Adrenal gland (tissue), 12 donors: Measurements from ENCODE around the gene CFAP251. TPM values are rescaled to one million over a fixed set of nuclear protein-coding genes. Genes with fewer than 3 reads are reported as not detected.
A peak's percentile ranks its signal among the peaks of the same experiment; 100 is the strongest.

Experiments used
- DNase-seq, 7 donors: peaks; one replicate each; pipeline ENCODE4 v3.0.0-alpha.2; 2019 to 2020
- H3K27ac ChIP-seq, 5 donors: fragments of 200-600 bp; sonication (generic) in 4 of 5; 1 replicate in 3 of 5; 2 replicates in 2 of 5; pipeline versions ENCODE4 v1.5.1 to v1.8.0; 2016 to 2020; ENCODE audit warnings: mild to moderate bottlenecking in 1 of 5
- H3K27me3 ChIP-seq: fragments of 200-600 bp; 2 replicates; pipeline ENCODE4 v1.8.0; 2021
- H3K36me3 ChIP-seq, 2 donors: fragments of 200-600 bp; replicated peaks in 1 of 2; 1 replicate in 1 of 2; 2 replicates in 1 of 2; pipeline versions ENCODE4 v1.5.1 to v1.8.0; 2018 to 2022
- H3K4me1 ChIP-seq, 2 donors: fragments of 200-600 bp; replicated peaks in 1 of 2; 1 replicate in 1 of 2; 2 replicates in 1 of 2; pipeline versions ENCODE4 v1.5.1 to v1.8.0; 2018 to 2021
- H3K4me3 ChIP-seq, 4 donors: fragments of 200-600 bp; sonication (generic) in 3 of 4; one replicate each; pipeline ENCODE4 v1.5.1; 2016 to 2018
- H3K9me3 ChIP-seq, 3 donors: fragments of 200-600 bp; sonication (generic) in 1 of 3; replicated peaks in 1 of 3; 1 replicate in 2 of 3; 2 replicates in 1 of 3; pipeline versions ENCODE4 v1.5.1 to v1.8.0; 2016 to 2021
- POLR2A ChIP-seq, 2 donors: fragments of 450-650 bp; IDR thresholded peaks; one replicate each; pipeline ENCODE4 v1.6.1; 2017; ENCODE audit warnings: antibody characterized with exemption in 2 of 2, mild to moderate bottlenecking in 2 of 2, moderate library complexity in 1 of 2
- WGBS, 4 donors: extraction: QIAGEN DNeasy Blood & Tissue Kit in 2 of 4; methylation state at CpG; one replicate each; pipeline versions ENCODE4 v1.1.5 to v1.1.7; 2013 to 2017; 5-methylcytosine and 5-hydroxymethylcytosine counted together
- intact Hi-C, 2 donors: fragments of 100-400 bp; cut with DNase I; formaldehyde crosslinking; loops; one replicate each; pipeline versions ENCODE4 v1.14.1 to v1.15.0; 2022 to 2023
- polyA plus RNA-seq, 3 donors: library from polyadenylated mRNA; stranded (reverse); fragments of 200-250 nt in 2 of 3; fragments of 350-450 nt in 1 of 3; fragmentation: Illumina TruSeq in 1 of 3; extraction: RNeasy Lipid Tissue Mini Kit (QIAGEN cat#74804) in 1 of 3; gene quantifications; one replicate each; pipeline ENCODE4 v1.2.3, GENCODE V29; 2013 to 2014
- total RNA-seq, 9 donors: library from RNA; depleted of rRNA in 4 of 9; stranded (reverse); fragments of >200 nt in 4 of 9; fragments of 120-200 nt in 1 of 9; fragmentation: NEBNext Ultra II Directional in 1 of 9; extraction: Animal tissue kit (Norgen Biotek cat#: 25700) in 1 of 9; gene quantifications; one replicate each; pipeline versions ENCODE4 v1.1.0 to v1.2.4, GENCODE V29; 2013 to 2023
- TF ChIP-seq, protein P1 (sequence below), 6 experiments: fragments of 450-650 bp in 4 of 6; fragments of 200-600 bp in 2 of 6; sonication (generic) in 1 of 6; IDR thresholded peaks; 1 replicate in 5 of 6; 2 replicates in 1 of 6; pipeline versions ENCODE4 v1.5.1 to v1.8.0; 2016 to 2021; ENCODE audit warnings: antibody characterized with exemption in 6 of 6, mild to moderate bottlenecking in 2 of 6, moderate library complexity in 1 of 6
- donor health status: healthy with polysubstance abuse.
- donor health status: Bipolar disorder and iron deficiency.
- donor health status: DM: yes; HTN: yes; CAD: no.
- donor health status: DM: no; HTN: no; CAD: no.
- donor health status: DM: no; HTN: no; CAD: no.
- donor health status: DM: yes; HTN: yes; CAD: no.

The CFAP251 gene
- total and polyA plus RNA-seq, 12 donors: 0.30 to 11.6 (median 2.7) TPM

DNA sequence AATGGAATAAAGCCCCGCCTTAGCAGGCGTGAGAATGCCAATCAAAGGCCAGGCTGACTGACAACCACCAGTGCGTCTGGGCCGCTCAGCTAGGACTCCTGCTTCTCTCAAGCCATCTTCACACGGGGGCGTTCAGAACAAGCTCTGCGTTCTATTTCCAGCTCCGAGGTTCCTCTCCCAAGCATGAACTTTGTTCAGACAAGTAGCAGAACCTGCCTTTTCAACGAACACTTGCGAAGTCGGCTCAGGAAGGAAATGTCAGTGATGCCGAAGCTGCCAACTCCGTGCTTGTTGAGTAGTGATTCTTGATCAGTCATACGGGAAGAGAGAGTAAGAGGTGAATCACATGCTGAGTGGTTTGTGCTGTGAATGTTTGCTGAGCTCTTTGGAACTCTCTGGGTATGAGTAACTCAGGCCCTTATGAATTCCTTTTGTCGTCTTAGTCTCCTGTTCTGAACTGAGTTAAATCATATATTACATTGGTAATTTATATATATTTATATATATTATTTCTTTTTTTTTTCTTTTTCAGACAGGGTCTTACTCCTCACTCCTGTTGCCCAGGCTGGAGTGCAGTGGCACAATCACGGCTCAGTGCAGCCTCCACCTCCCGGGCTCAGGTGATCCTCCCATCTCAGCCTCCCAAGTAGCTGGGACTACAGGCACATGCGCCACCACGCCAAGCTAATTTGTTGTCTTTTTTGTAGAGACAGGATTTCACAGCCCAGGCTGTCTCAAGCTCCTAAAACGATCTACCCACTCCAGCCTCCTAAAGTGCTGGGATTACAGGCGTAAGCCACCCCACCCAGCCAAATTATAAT, 73.9 kb downstream of the CFAP251 start:
- H3K27ac ChIP-seq: no peak overlapping the region
- no peak for TF ChIP-seq POLR2A (IDR thresholded peaks at IDR 0.05)
- TF ChIP-seq, protein P1, sequence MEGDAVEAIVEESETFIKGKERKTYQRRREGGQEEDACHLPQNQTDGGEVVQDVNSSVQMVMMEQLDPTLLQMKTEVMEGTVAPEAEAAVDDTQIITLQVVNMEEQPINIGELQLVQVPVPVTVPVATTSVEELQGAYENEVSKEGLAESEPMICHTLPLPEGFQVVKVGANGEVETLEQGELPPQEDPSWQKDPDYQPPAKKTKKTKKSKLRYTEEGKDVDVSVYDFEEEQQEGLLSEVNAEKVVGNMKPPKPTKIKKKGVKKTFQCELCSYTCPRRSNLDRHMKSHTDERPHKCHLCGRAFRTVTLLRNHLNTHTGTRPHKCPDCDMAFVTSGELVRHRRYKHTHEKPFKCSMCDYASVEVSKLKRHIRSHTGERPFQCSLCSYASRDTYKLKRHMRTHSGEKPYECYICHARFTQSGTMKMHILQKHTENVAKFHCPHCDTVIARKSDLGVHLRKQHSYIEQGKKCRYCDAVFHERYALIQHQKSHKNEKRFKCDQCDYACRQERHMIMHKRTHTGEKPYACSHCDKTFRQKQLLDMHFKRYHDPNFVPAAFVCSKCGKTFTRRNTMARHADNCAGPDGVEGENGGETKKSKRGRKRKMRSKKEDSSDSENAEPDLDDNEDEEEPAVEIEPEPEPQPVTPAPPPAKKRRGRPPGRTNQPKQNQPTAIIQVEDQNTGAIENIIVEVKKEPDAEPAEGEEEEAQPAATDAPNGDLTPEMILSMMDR (IDR thresholded peaks at IDR 0.05): no peak
- 74 to 91% (median 78%) methylated on average over 13 to 21 of the region's 21 CpGs for WGBS, 4 donors

DNA sequence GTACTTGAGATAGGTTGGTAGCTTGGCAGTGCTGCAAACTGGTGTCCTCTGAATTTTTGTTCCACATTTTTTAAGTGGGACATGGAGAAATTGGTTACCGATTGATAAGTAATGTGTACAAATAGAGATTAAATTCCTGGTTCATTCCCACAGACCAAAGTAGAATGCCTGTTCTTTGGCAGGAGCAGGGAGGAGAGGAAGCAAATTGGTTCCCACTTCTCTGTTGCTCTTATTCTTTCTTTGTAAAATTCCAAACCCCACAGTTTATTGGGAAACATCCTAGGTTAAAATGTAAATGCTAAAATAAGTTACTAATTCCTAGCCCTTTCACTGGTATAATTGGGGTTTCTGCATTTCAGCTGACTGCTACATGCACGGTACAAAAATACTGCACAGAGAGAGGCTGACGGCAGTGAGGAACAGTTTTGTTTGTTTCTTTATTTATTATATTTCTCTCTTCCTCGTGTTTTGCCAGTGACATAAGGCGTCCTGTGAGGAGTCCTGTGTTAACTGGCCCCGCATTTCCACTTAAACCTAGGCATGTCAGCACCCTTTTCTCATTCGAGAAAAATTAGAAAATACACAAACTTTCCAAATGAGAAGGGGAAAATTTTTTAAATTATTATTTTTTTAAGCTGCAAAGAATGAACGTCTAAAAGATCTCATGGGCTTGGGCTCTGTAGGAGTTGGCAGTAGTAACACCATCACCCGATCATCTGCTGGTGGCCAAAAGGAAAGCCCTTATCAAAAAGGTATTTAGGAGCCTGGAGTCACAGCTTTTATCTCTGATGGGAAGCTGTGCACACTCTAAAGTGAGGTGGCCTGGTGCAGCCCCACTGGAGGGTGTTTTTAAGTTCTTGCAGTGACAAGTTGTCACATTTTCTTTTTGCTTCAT, 77.9 kb downstream of the CFAP251 start:
- no peaks in the 10 kb centered on the region for H3K4me1 ChIP-seq
- 67 to 70% (median 69%) methylated on average over 9 of the region's 9 CpGs for WGBS, 4 donors
- H3K27ac ChIP-seq: no peak overlapping the region
- H3K27me3 ChIP-seq: no peaks in the 10 kb centered on the region
- DNase-seq: no peak
- H3K4me3 ChIP-seq: no peak overlapping the region
- intact Hi-C loops: no loop called here
- H3K36me3 ChIP-seq: no peaks in the 10 kb centered on the region
- TF ChIP-seq, protein P1 (IDR thresholded peaks at IDR 0.05): no peak
- no peak for TF ChIP-seq POLR2A (IDR thresholded peaks at IDR 0.05)
- no peaks in the 10 kb centered on the region for H3K9me3 ChIP-seq

More for the DNA sequence above, 73.9 kb downstream of the CFAP251 start:
- Histone ChIP-seq H3K27me3 (no peaks in the 10 kb centered on the region), H3K4me1 (no peaks in the 10 kb centered on the region), H3K9me3 (no peaks in the 10 kb centered on the region), H3K4me3 (no peak overlapping the region), H3K36me3 (no peaks in the 10 kb centered on the region)
- peak in 5 of 7 donors; percentile 13 to 55 (median 30) for DNase-seq
- intact Hi-C loops: no loop called here

DNA sequence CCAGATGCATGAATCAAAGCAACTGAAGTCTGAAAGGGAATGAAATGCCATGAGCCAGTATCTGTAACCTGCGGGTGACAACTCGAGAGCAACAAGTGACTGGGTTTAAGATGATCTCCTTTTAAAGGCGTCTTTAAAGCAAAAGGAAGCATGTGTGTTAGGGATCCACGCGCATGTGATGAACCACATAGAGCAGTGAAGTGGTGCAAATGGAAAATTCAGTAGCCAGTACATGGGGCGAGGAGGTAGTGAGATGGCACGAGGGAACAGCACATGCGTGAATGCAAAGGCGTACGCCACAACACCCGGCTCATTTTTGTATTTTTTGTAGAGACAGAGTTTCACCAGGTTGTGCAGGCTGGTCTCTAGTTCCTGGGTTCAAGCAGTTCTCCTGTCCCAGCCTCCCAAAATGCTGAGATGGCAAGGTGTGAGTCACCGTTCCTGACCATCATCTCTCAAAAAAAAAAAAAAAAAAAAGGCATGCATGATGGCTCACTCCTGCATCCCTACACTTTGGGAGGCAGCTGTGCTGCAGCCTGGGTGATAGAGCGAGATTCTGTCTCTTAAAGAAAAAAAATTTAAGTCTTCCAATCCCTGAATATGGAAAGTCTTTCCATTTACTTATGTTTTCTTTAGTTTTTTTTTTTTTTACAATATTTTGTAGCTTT, 78.7 kb downstream of the CFAP251 start:
- Histone ChIP-seq H3K27me3 (no peaks in the 10 kb centered on the region), H3K36me3 (no peaks in the 10 kb centered on the region), H3K27ac (no peak overlapping the region), H3K4me3 (no peak overlapping the region), H3K4me1 (no peaks in the 10 kb centered on the region), H3K9me3 (no peaks in the 10 kb centered on the region)
- intact Hi-C loops: no loop called here
- whole genome bisulfite sequencing, 4 donors: 80 to 87% (median 82%) methylated on average over 13 of the region's 13 CpGs
- TF ChIP-seq, protein P1 (IDR thresholded peaks at IDR 0.05): no peak
- TF ChIP-seq POLR2A (IDR thresholded peaks at IDR 0.05): no peak
- no peak for DNase-seq
